ENCODE measurements around the gene ZSCAN10.
"Not testable (repeated sequence)": the region's sequence is repeated elsewhere in the genome, so short reads cannot be mapped to it uniquely, and the experiment has no call there.

The ZSCAN10 gene

DNA sequence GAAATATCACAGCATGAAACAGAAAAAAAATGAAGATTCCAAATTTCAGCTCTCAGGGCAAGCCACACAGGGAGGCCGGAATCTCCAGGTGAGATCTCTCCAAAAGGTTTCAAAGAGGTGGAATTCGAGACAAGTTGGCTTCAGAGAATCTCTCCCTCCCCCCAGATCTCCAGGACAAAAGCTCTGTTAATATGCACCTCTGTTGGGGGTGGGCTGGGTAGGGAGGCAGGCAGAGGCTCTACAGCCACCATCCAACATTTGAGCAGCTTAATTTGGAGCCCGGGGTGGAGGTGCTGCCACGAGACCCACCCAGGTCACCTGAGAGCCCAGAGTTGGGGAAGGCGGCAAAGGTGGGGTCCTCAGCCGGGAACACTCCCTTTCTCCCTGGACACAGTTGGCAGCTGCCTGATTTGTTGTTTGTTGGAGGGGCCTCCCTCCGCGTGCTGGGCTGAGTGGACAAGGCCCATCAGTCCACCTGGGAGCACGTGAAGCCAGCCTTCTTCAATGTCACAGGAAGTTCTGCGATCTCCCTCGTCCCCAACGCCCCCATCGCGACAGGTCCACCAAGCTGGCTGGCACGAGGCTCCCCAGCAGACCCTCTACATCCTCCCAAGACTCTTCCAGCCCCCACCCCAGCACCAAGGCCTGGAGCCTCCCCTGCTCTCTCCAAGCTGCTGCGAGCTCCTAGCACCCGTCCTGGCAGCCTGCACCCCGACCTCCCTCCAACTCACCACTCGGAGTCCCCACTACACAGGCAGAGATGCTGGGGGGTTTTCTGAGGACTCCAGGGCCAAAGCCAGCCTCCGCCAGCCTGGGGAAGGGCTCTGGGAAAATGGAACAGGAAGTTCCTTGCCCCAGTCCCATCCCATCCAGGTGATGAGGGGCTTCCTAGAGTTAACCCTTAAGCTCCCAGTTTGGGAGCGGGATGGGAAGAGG is at the start of gene ZSCAN10:
Gene ZSCAN10, minus strand, starts transcription at position 836 of the 936 bp plus-strand sequence. CDS start 6,357 bp downstream, outside the sequence.
- DNase-seq = no peak

DNA sequence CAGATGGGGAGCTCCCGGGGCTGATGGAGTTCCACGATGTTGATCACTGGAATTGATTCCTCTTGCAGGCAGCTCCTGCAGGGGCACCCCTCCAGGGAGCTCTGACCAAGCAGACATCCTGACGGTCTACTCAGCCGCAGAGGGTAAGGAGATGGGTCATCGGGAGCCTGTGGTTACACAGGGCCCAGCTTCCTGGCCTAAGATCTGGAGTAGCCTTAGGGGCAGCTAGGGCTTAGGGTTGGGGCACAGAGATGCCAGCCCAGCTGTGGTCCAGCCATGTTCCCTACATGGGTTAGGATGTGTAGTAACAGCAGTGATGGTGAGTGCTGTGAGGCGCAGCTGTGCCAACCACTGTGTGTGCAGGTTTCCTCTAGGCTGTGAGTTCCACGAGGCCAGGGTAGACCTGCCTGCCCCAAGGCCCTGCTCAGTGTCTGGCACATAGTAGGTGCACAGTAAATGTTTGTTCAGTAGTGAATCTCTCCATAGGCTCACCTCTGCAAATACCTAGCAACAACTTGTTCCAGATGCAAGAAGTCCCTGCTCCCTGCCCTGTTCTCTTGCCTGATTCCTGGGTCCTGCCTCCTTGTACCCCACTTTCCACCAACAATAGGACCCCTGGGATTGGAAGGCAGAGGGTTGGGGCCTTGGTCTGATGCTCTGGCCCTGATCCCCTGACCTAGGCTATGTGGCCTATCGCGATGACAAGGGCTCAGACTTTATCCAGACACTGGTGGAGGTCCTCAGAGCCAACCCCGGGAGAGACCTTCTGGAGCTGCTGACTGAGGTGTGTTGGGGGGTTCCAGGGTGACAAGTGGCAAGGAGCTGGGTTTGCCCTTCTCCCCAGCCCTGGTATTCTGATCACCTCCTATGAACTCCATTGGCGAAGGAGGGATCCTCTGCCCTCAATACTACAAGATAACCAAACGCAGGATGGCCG is 49.4 kb upstream of the ZSCAN10 start:
- no peak for DNase-seq

DNA sequence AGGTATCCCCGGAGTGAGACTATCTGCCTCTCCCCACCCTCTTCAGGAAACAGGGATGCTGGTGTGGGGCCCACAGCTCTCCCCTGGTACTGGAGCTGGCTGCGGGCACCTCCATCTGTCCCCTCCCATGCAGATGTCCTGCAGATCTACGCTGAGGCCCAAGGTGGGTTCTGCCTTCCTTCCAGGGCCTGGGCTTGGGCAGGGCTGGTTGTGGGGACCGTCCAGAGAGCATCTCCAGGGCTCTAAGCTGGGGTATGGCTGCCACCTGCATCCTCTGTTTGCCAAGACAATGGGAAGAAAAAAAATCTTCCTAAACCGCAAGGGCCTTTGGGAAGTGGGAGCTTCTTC is 48.6 kb upstream of the ZSCAN10 start:
- no peak for DNase-seq

DNA sequence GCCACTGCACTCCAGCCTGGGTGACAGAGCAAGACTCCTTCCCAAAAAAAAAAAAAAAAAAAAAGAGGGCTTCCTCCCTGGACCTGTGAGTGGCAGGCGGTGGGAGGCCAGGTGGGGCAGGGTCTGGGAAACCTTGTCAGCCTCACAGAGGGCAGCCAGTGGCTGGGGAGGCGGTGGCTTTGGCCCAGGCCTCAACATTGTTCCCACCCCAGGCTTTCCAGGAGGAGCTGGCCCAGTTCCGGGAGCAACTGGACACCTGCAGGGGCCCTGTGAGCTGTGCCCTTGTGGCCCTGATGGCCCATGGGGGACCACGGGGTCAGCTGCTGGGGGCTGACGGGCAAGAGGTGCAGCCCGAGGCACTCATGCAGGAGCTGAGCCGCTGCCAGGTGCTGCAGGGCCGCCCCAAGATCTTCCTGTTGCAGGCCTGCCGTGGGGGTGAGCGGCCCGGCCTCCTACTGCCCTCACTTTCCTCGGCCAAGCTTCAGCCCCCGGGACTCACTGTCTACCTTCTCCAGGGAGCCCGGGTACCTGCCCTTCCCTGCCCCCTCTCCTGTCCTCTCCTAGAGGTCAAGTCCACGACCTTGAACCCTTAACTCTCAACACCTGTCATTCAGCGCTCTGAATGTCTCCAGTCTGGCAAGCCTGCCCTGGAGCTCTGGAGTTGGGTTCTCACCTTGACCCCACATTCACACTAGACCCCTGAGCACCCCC is 48.1 kb upstream of the ZSCAN10 start:
- DNase-seq = no peak

DNA sequence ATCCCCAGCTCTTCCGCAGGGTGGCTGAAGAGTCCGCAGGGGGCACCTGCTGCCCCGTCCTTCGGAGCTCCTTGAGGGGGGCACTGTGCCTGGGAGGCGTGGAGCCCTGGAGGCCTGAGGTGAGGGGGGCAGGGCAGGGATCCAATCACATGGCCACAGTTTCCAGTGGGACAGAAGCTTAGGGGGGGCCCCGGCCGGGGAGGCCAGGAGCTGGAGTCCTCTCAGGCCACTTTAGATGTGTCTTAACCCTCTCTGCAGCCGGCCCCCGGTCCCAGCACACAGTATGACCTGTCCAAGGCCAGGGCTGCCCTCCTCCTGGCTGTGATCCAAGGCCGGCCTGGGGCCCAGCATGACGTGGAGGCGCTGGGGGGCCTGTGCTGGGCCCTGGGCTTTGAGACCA is 46.6 kb upstream of the ZSCAN10 start:
- no peak for DNase-seq

DNA sequence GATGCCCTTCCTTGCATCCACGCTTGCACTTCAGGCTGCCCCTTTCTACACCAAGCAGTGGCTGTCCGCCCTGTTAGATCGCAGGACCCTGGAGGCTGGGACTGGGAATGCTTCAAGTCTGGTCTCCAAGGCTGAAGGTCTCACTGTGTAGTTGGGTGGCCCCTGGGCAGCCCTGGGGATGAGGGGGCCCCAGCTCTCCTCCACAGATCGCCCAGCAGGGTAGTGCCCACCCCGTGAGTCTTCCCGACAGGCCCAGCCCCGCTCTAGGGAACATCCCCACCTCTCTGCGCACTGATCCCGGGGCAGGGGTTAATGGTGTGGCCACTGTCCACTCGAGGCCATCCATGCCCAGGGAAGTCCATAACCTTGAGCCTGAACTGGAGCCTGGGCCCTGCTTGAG is 46.1 kb upstream of the ZSCAN10 start:
- DNase-seq = no peak

DNA sequence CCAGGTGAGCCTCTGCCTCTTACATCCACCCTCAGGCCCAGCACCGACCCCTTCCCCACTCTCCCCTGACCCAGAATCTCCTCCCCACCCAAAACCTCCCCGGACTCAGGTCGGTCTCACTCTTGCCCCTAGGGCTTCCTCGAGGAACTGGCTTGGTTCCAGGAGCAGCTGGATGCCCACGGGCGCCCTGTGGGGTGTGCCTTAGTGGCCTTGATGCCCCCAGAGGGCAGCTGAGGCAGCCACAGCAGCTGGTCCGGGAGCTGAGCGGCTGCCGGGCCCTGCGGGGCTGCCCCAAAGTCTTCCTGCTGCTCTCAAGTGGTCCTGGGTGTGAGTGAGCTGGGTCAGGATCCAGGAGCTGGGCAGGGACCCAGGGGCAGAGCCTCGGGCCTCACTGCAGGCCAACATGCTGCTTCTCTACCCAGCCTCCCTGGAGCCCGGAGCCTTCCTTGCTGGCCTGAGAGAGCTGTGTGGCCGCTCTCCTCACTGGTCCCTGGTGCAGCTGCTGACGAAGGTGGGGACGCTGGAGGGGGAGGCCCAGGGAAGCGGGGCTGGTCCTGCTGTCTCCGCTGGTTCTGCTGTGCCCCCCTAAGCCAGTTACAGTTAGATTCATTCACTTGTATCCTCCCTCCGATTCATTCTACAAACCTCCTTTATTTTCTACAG is 45.4 kb upstream of the ZSCAN10 start:
- no peak for DNase-seq

DNA sequence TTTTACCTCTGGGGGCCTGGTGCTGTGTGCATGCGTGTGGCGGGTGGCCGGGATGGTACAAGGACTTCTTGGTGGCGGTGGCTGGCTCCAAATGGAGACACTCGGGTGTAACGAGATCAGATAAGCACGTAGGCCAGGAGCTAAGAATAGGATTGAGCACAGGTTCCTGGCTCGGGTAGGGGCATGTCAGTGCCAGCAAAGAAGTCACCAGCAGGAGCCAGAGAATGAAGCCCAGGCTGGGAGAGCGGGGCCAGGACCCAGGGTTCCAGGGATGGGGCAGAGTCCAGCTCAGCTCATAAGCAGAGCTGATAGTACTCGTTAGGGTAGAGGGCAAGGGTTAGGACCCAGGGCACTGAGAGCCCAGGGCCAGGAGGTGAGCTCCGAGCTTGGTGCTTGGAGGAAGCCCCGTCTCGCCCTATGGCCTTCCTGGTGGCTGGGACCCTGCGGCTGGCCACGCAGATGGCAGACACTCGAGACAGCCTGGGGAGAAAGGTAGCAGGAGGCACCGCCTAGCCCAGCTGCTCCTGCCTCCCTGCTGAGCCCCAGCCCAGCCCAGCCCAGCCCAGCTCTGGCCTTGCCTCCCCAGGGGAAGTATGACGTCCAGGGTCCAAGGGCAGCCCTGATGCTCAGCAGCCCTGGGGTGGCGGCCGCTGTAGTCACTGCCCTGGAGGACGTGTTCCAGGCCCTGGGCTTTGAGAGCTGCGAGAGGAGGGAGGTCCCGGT is 44.7 kb upstream of the ZSCAN10 start:
- DNase-seq = no peak

DNA sequence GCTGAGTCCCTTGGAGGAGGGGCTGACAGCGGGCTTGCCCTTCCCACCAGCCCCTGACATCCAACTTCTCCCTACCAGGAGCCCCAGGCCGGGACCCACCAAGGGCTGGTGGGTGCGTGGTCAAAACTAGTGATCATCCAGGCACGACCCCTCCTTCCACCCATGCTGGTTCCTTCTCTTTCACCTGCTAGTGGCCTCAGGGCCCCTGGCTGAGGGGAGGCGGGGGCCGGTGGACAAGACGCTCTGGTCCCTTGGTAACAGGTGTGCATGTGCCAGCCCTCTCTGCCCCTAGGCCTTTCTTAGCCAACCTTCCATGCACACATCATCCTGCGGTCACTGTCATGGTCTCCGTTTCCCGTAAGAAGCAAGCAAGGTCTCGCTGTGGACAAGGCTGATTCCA is 44.1 kb upstream of the ZSCAN10 start:
- DNase-seq = no peak

DNA sequence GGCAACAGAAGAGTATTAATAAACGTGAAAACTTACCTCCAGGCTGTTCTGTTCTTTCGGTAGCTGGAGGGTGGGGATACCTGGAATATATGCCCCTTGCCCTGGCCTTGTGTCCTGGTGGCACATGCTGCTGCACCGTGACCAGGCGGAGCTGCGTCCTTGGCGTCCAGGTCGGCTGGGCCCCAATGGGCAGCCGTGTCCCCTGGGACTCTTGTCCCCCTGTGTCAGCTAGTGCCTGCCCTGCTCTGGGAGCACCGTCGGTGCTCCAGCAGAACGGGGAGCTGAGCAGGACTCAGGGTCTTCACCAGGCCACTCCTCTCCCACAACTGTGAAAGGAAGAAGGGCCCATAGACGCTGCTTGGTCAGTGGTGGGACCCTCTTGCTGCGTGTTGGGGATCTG is 43.7 kb upstream of the ZSCAN10 start:
- no peak for DNase-seq

DNA sequence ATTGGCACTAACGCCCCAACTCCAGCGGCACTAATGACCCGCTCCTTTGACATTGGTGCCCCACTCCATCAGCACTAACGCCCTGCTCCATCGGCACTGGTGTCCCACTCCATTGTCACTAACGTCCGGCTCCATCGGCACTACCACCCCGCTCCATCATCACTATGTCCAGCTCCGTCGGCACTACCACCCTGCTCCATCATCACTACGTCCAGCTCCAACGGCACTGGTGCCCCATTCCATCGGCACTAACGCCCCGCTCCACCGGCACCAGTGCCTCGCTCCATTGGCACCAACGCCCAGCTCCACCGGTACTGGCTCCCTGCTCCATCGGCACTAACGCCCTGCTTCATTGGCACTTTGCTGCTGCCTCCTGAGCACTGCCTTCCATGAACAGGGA is 43.2 kb upstream of the ZSCAN10 start:
- no peak for DNase-seq

DNA sequence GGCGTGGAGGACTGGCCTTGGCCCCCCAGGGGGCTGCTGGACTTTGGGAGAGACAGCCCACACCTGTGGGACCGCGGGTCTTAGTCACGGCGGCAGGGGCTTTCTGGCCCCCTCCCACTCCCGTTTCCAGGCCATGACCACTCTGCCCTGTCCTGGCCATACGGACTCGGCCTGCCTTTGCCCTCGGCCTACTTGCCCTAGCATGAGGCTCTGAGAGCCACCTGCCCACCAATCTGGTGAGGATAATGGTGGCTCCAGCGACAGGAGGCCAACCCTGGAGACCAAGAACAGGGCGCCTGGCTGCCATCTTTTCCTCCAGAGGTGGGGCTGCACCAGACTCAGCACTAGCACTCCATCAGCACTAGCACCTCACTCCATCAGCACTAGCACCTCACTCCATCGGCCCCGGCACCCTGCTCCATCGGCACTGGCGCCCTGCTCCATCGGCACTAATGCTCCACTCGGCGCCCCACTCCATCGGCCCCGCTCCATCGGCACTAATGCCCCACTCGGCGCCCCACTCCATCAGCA is 42.8 kb upstream of the ZSCAN10 start:
- no peak for DNase-seq

DNA sequence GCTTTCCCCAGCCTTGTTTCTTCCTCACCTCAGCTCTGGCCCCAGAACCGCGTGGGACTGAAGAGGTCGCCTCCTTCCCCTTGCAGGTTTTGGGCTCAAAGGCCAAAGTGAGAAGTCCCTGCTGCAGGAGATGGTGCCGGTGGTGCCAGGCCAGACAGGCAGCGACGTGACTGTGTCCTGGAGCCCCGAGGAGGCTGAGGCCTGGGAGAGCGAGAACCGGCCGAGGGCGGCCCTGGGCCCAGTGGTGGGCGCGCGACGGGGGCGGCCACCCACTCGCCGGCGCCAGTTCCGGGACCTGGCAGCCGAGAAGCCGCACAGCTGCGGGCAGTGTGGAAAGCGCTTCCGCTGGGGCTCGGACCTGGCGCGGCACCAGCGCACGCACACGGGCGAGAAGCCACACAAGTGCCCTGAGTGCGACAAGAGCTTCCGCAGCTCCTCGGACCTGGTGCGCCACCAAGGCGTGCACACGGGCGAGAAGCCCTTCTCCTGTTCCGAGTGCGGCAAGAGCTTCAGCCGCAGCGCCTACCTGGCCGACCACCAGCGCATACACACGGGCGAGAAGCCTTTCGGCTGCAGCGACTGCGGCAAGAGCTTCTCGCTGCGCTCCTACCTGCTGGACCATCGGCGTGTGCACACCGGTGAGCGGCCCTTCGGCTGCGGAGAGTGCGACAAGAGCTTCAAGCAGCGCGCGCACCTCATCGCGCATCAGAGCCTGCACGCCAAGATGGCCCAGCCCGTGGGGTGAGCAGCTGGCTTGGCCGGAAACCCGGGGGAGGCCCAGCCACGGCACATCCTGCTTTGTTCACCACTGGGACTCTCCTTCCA is 41.7 kb upstream of the ZSCAN10 start:
- DNase-seq = no peak

DNA sequence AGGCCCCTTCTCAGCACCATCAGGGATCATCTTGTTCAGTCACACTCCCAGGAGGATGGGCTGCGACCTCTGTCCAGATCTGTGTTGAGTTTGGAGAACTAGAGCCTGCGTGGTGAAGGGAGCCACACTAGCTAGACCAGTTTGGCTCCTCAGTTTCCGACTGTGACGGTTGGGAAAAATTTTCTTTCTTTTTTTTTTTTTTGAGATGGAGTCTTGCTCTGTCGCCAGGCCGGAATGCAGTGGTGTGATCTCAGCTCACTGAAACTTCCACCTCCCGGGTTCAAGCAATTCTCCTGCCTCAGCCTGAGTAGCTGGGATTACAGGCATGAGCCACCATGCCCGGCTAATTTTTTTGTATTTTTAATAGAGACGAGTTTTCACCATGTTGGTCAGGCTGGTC is 40.5 kb upstream of the ZSCAN10 start:
- DNase-seq = not testable (repeated sequence)

DNA sequence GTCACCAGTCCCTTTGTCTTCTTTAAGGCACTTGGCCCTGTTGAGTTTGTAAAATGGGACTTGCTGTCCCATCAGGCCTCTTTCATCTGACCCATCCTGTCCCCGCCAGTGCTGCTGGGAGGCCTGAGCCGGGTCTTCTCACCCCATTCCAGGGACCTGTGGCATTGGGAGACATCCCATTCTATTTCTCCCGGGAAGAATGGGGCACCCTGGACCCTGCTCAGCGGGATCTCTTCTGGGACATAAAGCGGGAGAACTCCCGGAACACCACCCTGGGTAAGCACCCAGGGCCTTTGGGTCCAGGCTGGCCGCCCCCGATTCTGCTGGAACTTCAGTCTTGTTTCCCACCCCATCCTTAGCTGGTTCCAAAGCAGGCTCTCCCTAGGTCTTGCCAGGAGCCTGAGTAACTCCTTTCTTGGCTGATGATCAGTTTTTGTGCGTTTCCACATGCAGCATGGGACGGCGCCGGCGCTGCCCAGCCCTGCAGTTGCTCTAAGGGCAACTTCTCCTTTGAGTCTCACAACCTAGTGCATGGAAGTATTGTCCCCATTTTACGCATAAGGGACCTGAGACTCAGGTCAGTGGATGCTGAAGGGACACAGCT is 39.8 kb upstream of the ZSCAN10 start:
- no peak for DNase-seq

DNA sequence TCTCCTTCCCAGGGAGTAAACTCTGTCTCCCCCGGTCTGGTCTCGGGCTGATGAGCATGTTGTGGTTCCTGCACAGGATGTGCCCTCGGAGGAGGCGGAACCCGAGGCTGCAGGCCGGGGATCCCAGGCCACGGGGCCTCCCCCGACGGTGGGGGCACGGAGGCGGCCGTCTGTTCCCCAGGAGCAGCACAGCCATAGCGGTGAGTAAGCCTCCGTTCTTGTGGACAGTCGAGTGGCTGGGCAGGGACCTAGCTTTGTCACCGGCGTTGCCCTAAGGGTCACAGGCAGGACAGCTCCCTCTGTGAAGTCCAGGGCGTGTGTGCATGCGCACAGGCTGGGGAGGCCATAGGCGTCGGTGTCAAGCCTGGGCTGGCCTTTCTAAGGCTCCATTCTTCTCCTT is 39.2 kb upstream of the ZSCAN10 start:
- DNase-seq = no peak

DNA sequence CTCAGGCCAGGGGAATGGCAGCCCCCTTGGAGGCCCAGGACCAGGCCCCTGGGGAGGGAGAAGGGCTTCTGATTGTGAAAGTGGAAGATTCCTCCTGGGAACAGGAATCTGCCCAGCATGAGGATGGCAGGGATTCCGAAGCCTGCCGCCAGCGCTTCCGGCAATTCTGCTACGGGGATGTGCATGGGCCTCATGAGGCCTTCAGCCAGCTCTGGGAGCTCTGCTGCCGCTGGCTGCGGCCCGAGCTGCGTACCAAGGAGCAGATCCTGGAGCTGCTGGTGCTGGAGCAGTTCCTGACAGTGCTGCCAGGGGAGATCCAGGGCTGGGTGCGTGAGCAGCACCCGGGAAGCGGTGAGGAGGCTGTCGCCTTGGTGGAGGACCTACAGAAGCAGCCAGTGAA is 38.2 kb upstream of the ZSCAN10 start:
- no peak for DNase-seq

DNA sequence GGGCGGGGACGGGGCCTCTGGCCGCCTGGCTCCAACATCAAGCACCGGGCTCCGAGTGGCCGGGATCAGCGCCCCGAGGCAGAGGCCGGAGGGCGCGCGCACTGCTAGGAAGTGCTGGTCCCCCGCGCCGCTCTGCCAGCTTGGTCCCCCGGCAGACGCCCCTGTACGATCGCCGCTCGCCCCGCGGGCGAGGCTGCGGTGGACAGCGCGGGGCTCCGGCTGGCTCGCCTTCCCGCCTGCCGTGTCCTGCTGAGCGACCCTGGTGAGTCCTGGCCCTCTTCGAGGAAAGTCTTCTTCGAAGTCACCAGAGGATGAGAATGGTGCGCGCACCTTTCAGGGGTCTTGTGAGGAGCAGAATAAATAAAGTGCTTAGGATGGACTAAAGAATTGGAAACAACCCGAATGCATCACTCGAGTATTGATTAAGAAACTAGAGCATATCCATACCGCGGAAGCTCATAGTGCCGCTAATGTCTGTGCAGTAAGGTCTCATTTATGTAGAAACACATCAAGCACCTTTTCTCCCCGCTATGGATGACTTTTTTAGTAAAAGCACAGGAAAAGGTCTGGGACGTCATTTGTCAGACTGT is 36.1 kb upstream of the ZSCAN10 start:
- DNase-seq = no peak

DNA sequence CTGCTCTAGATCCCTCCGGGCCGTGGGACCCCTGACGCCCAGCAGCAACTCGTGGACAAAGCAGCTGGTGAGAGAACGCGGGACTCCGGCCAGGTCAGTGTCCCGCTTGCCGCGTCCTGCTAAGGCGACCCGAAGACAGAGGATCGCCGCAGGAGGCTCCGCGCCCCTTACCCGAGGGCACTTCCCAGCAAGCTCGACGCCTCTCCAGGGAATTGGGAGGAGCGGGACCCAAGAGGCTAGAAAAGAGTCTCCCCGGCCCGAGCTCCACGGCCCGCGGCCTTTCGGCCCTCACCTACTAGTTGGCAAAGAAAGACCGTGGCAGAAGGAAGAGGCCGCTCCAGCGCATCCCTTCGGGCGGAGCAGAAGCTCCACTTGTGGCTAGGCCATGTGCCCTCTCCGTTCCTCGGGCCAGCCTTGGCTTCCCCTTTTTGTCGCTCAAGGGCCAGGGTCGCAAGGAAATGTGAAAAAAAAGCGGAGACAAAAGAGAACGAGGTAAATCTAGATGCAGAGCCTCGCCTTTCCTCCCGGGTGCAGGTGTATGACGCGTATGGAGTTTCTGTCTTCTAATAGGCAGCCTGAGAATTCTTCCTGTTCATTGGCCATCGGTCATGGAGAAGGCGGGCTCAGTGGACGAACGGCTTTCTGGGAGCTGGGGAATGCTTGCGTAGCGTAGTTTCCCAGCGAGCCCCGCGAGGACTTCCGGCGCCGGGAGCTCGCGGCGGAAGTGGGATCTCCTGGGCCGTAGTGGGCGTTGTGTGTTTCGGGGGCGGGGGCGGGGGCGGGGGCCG is 35.4 kb upstream of the ZSCAN10 start, which contains the start of gene ZNF213:
Gene ZNF213, plus strand, starts transcription at position 692 of the 788 bp plus-strand sequence. CDS start 2,252 bp downstream, outside the sequence.
- peak; percentile 99 for DNase-seq

All from NCI-H187 treated with DMSO at 0.1 percent for 48 hours (cell line).